AG10803 (cell line): ENCODE measurements around the gene LAP3.
A peak's percentile ranks its signal among the peaks of the same experiment; 100 is the strongest.
"Not testable (repeated sequence)": the region's sequence is repeated elsewhere in the genome, so short reads cannot be mapped to it uniquely, and the experiment has no call there.

ENCODE experiments used
- DNase-seq: peaks from one replicate; pipeline ENCODE4 v3.0.0; 2010; ENCODE audit warnings: low read depth
- H3K4me3 ChIP-seq: 2 replicates; pipeline ENCODE4 v1.5.1; 2011; ENCODE audit warnings: mild to moderate bottlenecking, low read length, control low read depth
- TF ChIP-seq, protein P1 (sequence below): conservative IDR thresholded peaks from 2 replicates; pipeline ENCODE4 v1.5.1; 2011; ENCODE audit warnings: mild to moderate bottlenecking, low read length, control low read depth, inconsistent platforms

The LAP3 gene

DNA sequence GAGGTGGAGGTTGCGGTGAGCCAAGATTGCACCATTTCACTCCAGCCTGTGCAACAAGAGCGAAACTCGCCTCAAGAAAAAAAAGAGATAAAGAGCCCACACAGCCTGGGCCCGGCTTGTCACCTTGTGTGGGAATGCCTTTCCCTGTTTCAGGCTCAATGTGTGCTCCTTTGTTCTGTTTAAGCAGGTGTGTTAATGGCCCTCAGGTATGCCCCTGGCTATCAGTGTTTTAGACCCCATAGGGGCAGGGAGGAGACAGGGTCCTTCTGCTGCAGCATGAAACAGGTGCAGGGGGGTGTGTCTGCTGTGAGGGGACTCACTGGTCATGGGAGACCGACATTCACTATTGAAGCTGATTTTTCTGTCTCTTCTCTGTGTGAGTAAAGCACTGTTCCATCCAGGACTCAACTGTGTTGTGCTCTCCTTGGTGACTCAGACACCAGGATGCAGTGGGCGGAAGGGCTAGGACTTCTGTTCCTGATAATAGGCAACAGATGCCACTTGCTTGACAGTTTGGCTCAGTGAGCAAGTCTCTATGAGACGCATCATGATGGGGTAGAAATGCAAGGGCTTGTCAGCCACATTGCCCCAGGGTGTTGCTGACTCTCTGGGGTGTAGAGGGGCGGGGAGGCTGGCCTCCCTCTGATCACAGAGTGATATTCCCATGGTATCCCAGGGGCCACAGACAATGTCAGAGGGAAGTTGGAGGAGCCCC is 15.6 kb upstream of the LAP3 start:
- TF ChIP-seq, protein P1, sequence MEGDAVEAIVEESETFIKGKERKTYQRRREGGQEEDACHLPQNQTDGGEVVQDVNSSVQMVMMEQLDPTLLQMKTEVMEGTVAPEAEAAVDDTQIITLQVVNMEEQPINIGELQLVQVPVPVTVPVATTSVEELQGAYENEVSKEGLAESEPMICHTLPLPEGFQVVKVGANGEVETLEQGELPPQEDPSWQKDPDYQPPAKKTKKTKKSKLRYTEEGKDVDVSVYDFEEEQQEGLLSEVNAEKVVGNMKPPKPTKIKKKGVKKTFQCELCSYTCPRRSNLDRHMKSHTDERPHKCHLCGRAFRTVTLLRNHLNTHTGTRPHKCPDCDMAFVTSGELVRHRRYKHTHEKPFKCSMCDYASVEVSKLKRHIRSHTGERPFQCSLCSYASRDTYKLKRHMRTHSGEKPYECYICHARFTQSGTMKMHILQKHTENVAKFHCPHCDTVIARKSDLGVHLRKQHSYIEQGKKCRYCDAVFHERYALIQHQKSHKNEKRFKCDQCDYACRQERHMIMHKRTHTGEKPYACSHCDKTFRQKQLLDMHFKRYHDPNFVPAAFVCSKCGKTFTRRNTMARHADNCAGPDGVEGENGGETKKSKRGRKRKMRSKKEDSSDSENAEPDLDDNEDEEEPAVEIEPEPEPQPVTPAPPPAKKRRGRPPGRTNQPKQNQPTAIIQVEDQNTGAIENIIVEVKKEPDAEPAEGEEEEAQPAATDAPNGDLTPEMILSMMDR = no peak
- H3K4me3 ChIP-seq = no peak overlapping the region
- peak; percentile 84 for DNase-seq

GRCh38 chr4:17562157-17562556 is 14.8 kb upstream of the LAP3 start:
- no peak overlapping the region for H3K4me3 ChIP-seq
- no peak for DNase-seq
- TF ChIP-seq, protein P1 = no peak

DNA sequence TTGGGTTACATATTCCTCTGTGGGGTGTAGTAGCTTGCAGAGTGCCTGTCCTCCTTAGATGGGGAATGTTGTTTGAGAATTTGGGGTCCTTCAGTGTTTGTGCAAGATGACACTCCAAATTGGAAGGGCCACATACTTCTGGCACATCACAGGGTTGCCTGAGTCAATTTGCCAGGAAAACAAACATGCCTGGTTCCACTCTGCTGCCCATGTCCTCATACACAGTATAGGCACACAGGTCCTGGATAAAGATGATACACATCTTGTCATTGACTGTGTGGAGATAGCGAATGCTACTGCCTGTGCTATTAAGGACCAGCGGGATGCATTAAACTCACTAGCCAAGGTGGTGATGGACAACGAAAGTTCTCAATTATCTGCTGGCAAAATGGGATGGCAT is 11.2 kb upstream of the LAP3 start:
- TF ChIP-seq, protein P1 = no peak
- DNase-seq = no peak
- H3K4me3 ChIP-seq = no peak overlapping the region

- H3K4me3 ChIP-seq = no peak overlapping the region
- TF ChIP-seq, protein P1 = no peak
- peak; percentile 82 for DNase-seq
These were observed 9.7 kb upstream of the LAP3 start for GRCh38 chr4:17567271-17567670.

DNA sequence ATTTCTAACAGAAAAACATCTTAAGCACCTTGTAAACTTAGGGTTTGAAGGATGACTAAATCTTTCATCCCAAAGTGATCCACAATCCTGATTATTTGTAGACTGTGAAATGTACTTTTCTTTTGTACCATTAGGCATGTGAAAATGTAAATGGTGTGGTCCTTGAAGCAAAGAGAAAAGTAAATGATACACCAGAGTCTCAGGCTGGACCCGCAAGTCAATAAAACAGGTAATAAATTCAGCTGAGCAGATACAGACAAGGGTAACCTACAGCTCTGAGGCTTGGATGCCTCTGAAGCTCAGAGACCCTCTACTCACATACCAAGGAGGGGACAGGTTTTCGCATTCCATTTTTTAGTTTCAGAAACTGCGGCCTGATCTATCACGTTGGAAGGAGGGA is 2.8 kb upstream of the LAP3 start:
- TF ChIP-seq, protein P1 = no peak
- no peak overlapping the region for H3K4me3 ChIP-seq
- DNase-seq = no peak

DNA sequence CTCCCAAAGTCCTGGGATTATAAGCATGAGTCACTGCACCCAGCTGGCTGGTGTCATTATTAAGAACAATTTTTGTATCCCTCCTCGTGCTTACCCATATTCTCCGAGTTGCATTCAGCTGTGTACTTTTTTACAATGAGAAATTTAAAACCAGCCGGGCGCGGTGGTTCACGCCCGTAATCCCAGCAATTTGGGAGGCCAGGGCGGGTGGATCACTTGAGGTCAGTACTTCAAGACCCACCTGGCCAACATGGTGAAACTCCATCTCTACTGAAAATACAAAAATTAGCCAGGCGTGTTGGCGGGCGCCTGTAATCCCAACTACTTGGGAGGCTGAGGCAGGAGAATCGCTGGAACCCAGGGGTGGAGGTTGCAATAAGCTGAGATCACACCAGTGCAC is 1.8 kb upstream of the LAP3 start:
- not testable (repeated sequence) for DNase-seq, H3K4me3 ChIP-seq

DNA sequence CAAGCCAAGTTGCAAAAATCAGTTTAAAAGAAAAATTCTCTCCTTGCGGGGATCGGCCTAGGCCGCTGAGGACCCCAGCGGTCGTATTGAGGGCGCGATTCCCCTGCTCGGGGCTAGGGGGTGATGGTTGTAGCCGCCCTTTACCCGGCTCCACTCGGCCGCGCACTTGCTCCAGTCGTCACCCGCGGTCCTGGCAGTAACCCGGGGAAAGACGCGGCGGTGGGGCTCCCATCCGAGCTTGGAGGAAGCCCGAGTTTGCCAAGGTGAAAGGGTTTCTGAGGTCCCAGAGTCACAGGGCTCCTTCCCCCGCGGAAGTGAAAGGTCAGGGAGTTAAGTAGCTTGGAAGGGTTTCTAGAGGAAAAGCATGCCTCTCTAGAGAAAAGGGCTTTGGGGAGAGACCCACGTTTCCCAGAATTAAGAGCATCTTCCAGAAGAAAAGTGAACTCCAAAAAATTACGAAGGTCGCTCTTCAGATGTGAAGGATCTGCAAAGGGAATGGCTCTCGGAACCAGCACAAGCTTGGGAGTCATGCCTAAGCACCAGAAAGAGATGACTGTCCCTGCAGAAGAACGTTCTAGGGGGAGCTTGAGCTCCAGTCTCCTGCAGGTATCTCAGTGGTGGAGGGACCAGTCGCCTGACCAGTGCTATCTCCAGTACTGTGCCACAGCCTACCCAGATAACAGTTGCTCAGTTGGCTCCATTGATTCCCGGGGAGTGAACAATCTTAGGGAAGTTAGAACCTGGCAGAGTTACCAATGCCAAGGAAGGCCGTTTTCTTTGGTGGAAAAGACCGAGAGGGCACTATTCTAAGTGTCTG is 875 bp downstream of the LAP3 start:
- TF ChIP-seq, protein P1 = no peak; the same call in 1 of the 2 replicates
- peak; percentile 26 for DNase-seq
- peak overlapping the region; percentile 81 for H3K4me3 ChIP-seq
